Activated naive CD8-positive, alpha-beta T cell treated with anti-CD3 and anti-CD28 coated beads, Interleukin-2, amount 10 ng/mL, durations not matched to agents 7 days and 5 days (primary cell): ENCODE data around the gene BANP. TPM values are rescaled to one million over a fixed set of nuclear protein-coding genes. Genes with fewer than 3 reads are reported as not detected.

Experiments used
- ATAC-seq: fragments of 150-1000 bp; cut with Tn5 transposase; one replicate; pipeline ENCODE4 v1.10.0; 2021; ENCODE audit warnings: low read depth, moderate library complexity
- POLR2A ChIA-PET: fragments of 350-600 bp; sonication (Branson Sonifier 250); formaldehyde crosslinking; loops from one replicate; lab custom pipeline; 2021; ENCODE audit warnings: antibody characterized with exemption; lab: Charles Lee
- DNase-seq: peaks from one replicate; pipeline ENCODE4 v3.0.0; 2021
- H3K27ac Mint-ChIP-seq: one replicate; pipeline ENCODE4 v1.8.0; 2022; ENCODE audit warnings: mild to moderate bottlenecking, mixed read lengths
- H3K27me3 Mint-ChIP-seq: one replicate; pipeline ENCODE4 v1.8.0; 2022; ENCODE audit warnings: mild to moderate bottlenecking, moderate library complexity, mixed read lengths
- H3K36me3 Mint-ChIP-seq: one replicate; pipeline ENCODE4 v1.8.0; 2021; ENCODE audit warnings: mild to moderate bottlenecking, mixed read lengths
- H3K4me1 Mint-ChIP-seq: one replicate; pipeline ENCODE4 v1.8.0; 2021; ENCODE audit warnings: mixed read lengths
- H3K4me3 Mint-ChIP-seq: one replicate; pipeline ENCODE4 v1.8.0; 2022; ENCODE audit warnings: mild to moderate bottlenecking, moderate library complexity, mixed read lengths
- H3K9me3 Mint-ChIP-seq: one replicate; pipeline ENCODE4 v1.8.0; 2021; ENCODE audit warnings: mixed read lengths
- total RNA-seq, 2 experiments: library from RNA; stranded (reverse); gene quantifications; one replicate each; pipeline ENCODE4 v1.2.3, GENCODE V29; 2021

The BANP gene
- total RNA-seq, 2 experiments from 2014 or later: 50.2 to 55.1 TPM

GRCh38 chr16:87918866-87919680, 32.2 kb upstream of the BANP start:
- no peak overlapping the region for H3K4me3 Mint-ChIP-seq
- ATAC-seq (no peak), DNase-seq (no peak)
- H3K36me3 Mint-ChIP-seq: no peaks in the 10 kb centered on the region
- POLR2A ChIA-PET: no interaction called here
- no peaks in the 10 kb centered on the region for H3K9me3 Mint-ChIP-seq
- H3K4me1 Mint-ChIP-seq: peaks cover 1% of the 10 kb centered on the region
- no peaks in the 10 kb centered on the region for H3K27me3 Mint-ChIP-seq
- no peak overlapping the region for H3K27ac Mint-ChIP-seq

- Mint-ChIP-seq H3K4me3 (no peak overlapping the region), H3K27ac (no peak overlapping the region), H3K27me3 (no peaks in the 10 kb centered on the region), H3K4me1 (peaks cover 1% of the 10 kb centered on the region), H3K9me3 (no peaks in the 10 kb centered on the region), H3K36me3 (no peaks in the 10 kb centered on the region)
- no peak for ATAC-seq
- DNase-seq: no peak
- POLR2A ChIA-PET: no interaction called here
Observed at GRCh38 chr16:87919681-87919994, 31.6 kb upstream of the BANP start.

- no peak for DNase-seq
- H3K4me1 Mint-ChIP-seq: peaks cover 3% of the 10 kb centered on the region
- H3K36me3 Mint-ChIP-seq: no peaks in the 10 kb centered on the region
- H3K27ac Mint-ChIP-seq: no peak overlapping the region
- POLR2A ChIA-PET: no interaction called here
- H3K9me3 Mint-ChIP-seq: no peaks in the 10 kb centered on the region
- no peak overlapping the region for H3K4me3 Mint-ChIP-seq
- no peak for ATAC-seq
- H3K27me3 Mint-ChIP-seq: peaks cover 2% of the 10 kb centered on the region
Observed at GRCh38 chr16:87921236-87921773, 29.9 kb upstream of the BANP start.

- Mint-ChIP-seq H3K36me3 (no peaks in the 10 kb centered on the region), H3K27me3 (peaks cover 7% of the 10 kb centered on the region), H3K27ac (no peak overlapping the region), H3K4me1 (peaks cover 8% of the 10 kb centered on the region), H3K4me3 (no peak overlapping the region), H3K9me3 (no peaks in the 10 kb centered on the region)
- POLR2A ChIA-PET: no interaction called here
- ATAC-seq: no peak
- DNase-seq: no peak
Observed at GRCh38 chr16:87922250-87922871, 28.9 kb upstream of the BANP start.

- H3K27ac Mint-ChIP-seq: no peak overlapping the region
- peaks cover 7% of the 10 kb centered on the region for H3K27me3 Mint-ChIP-seq
- no peak for DNase-seq
- POLR2A ChIA-PET: no interaction called here
- H3K36me3 Mint-ChIP-seq: no peaks in the 10 kb centered on the region
- no peak overlapping the region for H3K4me3 Mint-ChIP-seq
- no peak for ATAC-seq
- H3K9me3 Mint-ChIP-seq: no peaks in the 10 kb centered on the region
- H3K4me1 Mint-ChIP-seq: peaks cover 7% of the 10 kb centered on the region
Observed at GRCh38 chr16:87924041-87924810, 27.0 kb upstream of the BANP start.

GRCh38 chr16:87924811-87925670, 26.2 kb upstream of the BANP start:
- POLR2A ChIA-PET: no interaction called here
- Mint-ChIP-seq H3K4me1 (peaks cover 7% of the 10 kb centered on the region), H3K36me3 (no peaks in the 10 kb centered on the region), H3K9me3 (no peaks in the 10 kb centered on the region), H3K27me3 (peaks cover 7% of the 10 kb centered on the region), H3K4me3 (no peak overlapping the region), H3K27ac (no peak overlapping the region)
- DNase-seq: no peak
- ATAC-seq: no peak

- no peak for DNase-seq
- H3K36me3 Mint-ChIP-seq: no peaks in the 10 kb centered on the region
- peaks cover 7% of the 10 kb centered on the region for H3K27me3 Mint-ChIP-seq
- H3K9me3 Mint-ChIP-seq: no peaks in the 10 kb centered on the region
- no peak for ATAC-seq
- H3K4me3 Mint-ChIP-seq: no peak overlapping the region
- POLR2A ChIA-PET: interaction anchor here (0.8 kb wide), 1 partner anchor 25 kb away, joined by 3 read pairs; the partner anchor contains the start of gene BANP
- no peak overlapping the region for H3K27ac Mint-ChIP-seq
- peaks cover 7% of the 10 kb centered on the region for H3K4me1 Mint-ChIP-seq
Observed at GRCh38 chr16:87926246-87927194, 24.7 kb upstream of the BANP start.

- Mint-ChIP-seq H3K9me3 (no peaks in the 10 kb centered on the region), H3K4me3 (no peak overlapping the region), H3K27ac (no peak overlapping the region), H3K36me3 (no peaks in the 10 kb centered on the region), H3K27me3 (peaks cover 7% of the 10 kb centered on the region), H3K4me1 (peaks cover 7% of the 10 kb centered on the region)
- POLR2A ChIA-PET: no interaction called here
- no peak for ATAC-seq
- no peak for DNase-seq
Observed at GRCh38 chr16:87927195-87927562, 24.1 kb upstream of the BANP start.

GRCh38 chr16:87929986-87930385, 21.2 kb upstream of the BANP start:
- DNase-seq (no peak), ATAC-seq (no peak)
- Mint-ChIP-seq H3K27me3 (peaks cover 12% of the 10 kb centered on the region), H3K9me3 (no peaks in the 10 kb centered on the region), H3K27ac (no peak overlapping the region), H3K4me1 (peaks cover 7% of the 10 kb centered on the region), H3K4me3 (no peak overlapping the region), H3K36me3 (no peaks in the 10 kb centered on the region)
- POLR2A ChIA-PET: interaction anchor here (0.7 kb wide), 1 partner anchor 508 kb away, joined by 4 read pairs; no protein-coding TSS in a partner anchor

- Mint-ChIP-seq H3K4me3 (no peak overlapping the region), H3K9me3 (no peaks in the 10 kb centered on the region), H3K4me1 (peaks cover 7% of the 10 kb centered on the region), H3K36me3 (no peaks in the 10 kb centered on the region), H3K27me3 (peaks cover 12% of the 10 kb centered on the region), H3K27ac (no peak overlapping the region)
- DNase-seq: no peak
- peak; percentile 51 for ATAC-seq
- POLR2A ChIA-PET: no interaction called here
Observed at GRCh38 chr16:87930456-87930855, 20.8 kb upstream of the BANP start.

GRCh38 chr16:87931504-87931903, 19.7 kb upstream of the BANP start:
- ATAC-seq: peak; percentile 60
- POLR2A ChIA-PET: no interaction called here
- Mint-ChIP-seq H3K27ac (no peak overlapping the region), H3K9me3 (no peaks in the 10 kb centered on the region), H3K27me3 (peaks cover 8% of the 10 kb centered on the region), H3K4me1 (peaks cover 3% of the 10 kb centered on the region), H3K4me3 (no peak overlapping the region), H3K36me3 (no peaks in the 10 kb centered on the region)
- no peak for DNase-seq
